ENCODE measurements around the gene NKX1-2.

The NKX1-2 gene

DNA sequence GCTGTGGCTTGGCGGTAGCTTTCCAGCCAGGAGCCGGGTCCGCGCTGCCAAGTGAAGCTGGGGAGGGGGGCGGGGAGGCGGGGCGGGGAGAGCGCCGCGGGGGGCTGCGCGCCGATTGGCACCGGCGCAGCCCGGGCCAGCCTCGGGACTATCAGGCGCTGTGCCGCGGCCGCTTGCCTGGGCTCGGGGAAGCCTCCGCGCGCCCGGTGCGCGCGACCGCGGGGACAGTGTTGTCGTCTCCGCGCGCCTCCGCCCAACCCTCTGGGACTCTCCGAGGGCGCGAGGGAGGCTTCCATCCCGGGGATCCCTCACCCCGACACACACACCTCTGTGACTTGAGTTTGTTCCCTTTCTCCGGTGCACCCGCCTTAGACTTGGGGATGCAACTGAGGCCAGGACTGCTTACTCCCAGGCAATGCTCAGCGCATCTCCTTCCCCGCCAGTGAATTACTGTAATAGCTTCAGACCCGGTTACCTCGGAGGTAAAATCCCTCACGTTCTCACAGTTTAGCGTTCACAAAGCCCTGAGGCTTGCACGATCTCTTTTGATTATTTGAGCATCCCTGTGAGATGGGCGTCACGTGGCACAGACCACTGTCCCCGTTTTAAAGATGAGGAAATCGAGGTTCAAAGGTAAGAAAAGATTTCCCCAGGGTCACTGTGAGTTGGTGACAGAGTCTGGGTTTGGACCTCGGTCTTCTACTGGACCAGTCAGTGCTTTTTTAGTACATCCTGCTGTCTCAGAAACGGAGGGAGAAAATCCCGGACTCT is at the start of gene NKX1-2:
TSS of gene NKX1-2 (minus strand) at position 24 of the 771 bp plus-strand sequence. CDS start 92 bp downstream, outside the sequence.
- no peak within 1 kb of the TSS for H2AFZ ChIP-seq (ENCODE audit: low read length)
- no peaks in the 10 kb centered on the region for H3K36me3 ChIP-seq (replicated peaks; ENCODE audit: insufficient read depth, low read length)
- H3K9ac ChIP-seq (ENCODE audit: low read length) = no peak within 1 kb of the TSS
- H3K9me2 ChIP-seq (replicated peaks; ENCODE audit: insufficient read depth, low read length) = no peaks in the 10 kb centered on the region
- TF ChIP-seq, protein P1, sequence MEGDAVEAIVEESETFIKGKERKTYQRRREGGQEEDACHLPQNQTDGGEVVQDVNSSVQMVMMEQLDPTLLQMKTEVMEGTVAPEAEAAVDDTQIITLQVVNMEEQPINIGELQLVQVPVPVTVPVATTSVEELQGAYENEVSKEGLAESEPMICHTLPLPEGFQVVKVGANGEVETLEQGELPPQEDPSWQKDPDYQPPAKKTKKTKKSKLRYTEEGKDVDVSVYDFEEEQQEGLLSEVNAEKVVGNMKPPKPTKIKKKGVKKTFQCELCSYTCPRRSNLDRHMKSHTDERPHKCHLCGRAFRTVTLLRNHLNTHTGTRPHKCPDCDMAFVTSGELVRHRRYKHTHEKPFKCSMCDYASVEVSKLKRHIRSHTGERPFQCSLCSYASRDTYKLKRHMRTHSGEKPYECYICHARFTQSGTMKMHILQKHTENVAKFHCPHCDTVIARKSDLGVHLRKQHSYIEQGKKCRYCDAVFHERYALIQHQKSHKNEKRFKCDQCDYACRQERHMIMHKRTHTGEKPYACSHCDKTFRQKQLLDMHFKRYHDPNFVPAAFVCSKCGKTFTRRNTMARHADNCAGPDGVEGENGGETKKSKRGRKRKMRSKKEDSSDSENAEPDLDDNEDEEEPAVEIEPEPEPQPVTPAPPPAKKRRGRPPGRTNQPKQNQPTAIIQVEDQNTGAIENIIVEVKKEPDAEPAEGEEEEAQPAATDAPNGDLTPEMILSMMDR (IDR thresholded peaks at IDR 0.05; ENCODE audit: low read length) = no peak
- TF ChIP-seq EZH2phosphoT487 (IDR thresholded peaks at IDR 0.05; ENCODE audit: low read length) (no peak), EZH2 (optimal IDR thresholded peaks at IDR 0.05; ENCODE audit: low read depth, low read length) (no peak)
- peaks cover 63% of the 10 kb centered on the region for H3K27me3 ChIP-seq (replicated peaks; ENCODE audit: insufficient read depth, low read length)
- H3K4me2 ChIP-seq (ENCODE audit: low read depth, low read length) = peak within 1 kb of the TSS; percentile 37; the same call in 1 of the 2 replicates
- no peak within 1 kb of the TSS for H3K27ac ChIP-seq (ENCODE audit: low read length)
- no peaks in the 10 kb centered on the region for H4K20me1 ChIP-seq (ENCODE audit: insufficient read depth, low read length)
- H3K4me1 ChIP-seq (ENCODE audit: low read length) = no peaks in the 10 kb centered on the region
- DNase-seq = no peak
- no peaks in the 10 kb centered on the region for H3F3A ChIP-seq (ENCODE audit: insufficient read depth, low read length)
- no peaks in the 10 kb centered on the region for H3K9me3 ChIP-seq (replicated peaks; ENCODE audit: insufficient read depth, low read length)
- H3K79me2 ChIP-seq (ENCODE audit: low read length) = no peaks in the 10 kb centered on the region
- peak within 1 kb of the TSS; percentile 7; the same call in 1 of the 2 replicates for H3K4me3 ChIP-seq (ENCODE audit: low read length)

DNA sequence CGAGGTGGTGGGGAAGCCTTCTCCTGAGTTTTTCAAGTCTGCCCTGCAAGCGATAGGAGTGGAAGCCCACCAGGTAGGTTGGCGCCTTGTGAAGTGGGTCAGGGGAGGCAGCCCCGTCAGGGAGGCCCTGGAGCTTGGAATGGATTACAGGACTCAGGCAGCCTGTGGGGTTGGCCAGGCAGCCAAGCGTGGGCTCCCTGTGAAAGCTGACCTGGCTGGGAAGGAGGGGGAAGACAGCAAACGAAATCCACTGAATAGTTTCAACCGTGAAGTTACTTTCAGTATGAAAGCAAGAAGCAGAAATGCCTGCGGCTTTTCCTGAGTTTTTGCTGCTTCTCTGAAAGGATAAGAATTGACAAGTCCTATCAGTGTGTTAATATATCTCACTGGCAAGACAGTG is 48.2 kb upstream of the NKX1-2 start:
- H3K9me3 ChIP-seq (replicated peaks; ENCODE audit: insufficient read depth, low read length) = no peaks in the 10 kb centered on the region
- no peaks in the 10 kb centered on the region for H3K79me2 ChIP-seq (ENCODE audit: low read length)
- no peaks in the 10 kb centered on the region for H3F3A ChIP-seq (ENCODE audit: insufficient read depth, low read length)
- DNase-seq = no peak
- H3K36me3 ChIP-seq (replicated peaks; ENCODE audit: insufficient read depth, low read length) = no peaks in the 10 kb centered on the region
- H3K27me3 ChIP-seq (replicated peaks; ENCODE audit: insufficient read depth, low read length) = no peaks in the 10 kb centered on the region
- H3K27ac ChIP-seq (ENCODE audit: low read length) = no peak overlapping the region
- no peak overlapping the region for H3K4me2 ChIP-seq (ENCODE audit: low read depth, low read length)
- TF ChIP-seq EZH2 (optimal IDR thresholded peaks at IDR 0.05; ENCODE audit: low read depth, low read length) (no peak), EZH2phosphoT487 (IDR thresholded peaks at IDR 0.05; ENCODE audit: low read length) (no peak)
- TF ChIP-seq, protein P1 (IDR thresholded peaks at IDR 0.05; ENCODE audit: low read length) = no peak
- no peaks in the 10 kb centered on the region for H3K9me2 ChIP-seq (replicated peaks; ENCODE audit: insufficient read depth, low read length)
- H3K4me3 ChIP-seq (ENCODE audit: low read length) = no peak overlapping the region
- no peak overlapping the region for H3K9ac ChIP-seq (ENCODE audit: low read length)
- H2AFZ ChIP-seq (ENCODE audit: low read length) = no peak overlapping the region
- H3K4me1 ChIP-seq (ENCODE audit: low read length) = no peaks in the 10 kb centered on the region
- no peaks in the 10 kb centered on the region for H4K20me1 ChIP-seq (ENCODE audit: insufficient read depth, low read length)

DNA sequence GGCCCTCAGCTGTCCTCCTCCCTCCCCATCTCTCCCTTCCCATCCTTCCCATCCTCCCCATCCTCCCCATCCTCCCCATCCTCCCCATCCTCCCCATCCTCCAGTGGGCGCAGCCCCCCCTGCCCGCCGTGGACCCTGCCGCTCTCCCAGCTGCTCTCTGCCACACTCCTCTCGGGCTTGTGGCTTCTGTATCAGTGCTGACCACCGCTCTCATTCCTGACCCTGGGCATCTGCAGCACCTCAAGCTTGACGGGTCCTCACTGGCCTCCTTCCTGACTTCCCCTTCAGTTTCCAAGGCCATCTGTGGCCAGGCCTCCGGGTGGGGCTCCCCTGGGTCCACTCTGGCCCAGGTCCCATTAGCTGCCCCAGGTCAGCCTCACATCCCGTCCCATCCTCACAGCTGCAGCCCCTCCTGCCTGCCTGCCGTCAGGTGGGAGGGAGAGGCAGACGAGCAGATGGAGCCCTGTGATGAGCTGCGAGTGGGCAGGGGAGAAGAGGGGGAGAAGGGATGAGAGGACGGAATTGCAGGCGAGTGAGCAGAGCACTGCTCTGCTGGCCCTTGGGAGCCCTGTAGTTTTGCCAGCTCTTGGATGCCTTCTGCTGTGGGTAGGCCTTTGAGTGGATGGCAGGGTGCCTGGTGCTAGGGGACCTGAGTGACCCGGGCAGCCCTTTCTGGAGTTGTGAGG is 47.5 kb upstream of the NKX1-2 start:
- Histone ChIP-seq H3K9me3 (replicated peaks; ENCODE audit: insufficient read depth, low read length) (no peaks in the 10 kb centered on the region), H3K9me2 (replicated peaks; ENCODE audit: insufficient read depth, low read length) (no peaks in the 10 kb centered on the region), H3K9ac (ENCODE audit: low read length) (no peak overlapping the region), H3K27me3 (replicated peaks; ENCODE audit: insufficient read depth, low read length) (no peaks in the 10 kb centered on the region), H2AFZ (ENCODE audit: low read length) (no peak overlapping the region), H3K79me2 (ENCODE audit: low read length) (no peaks in the 10 kb centered on the region), H3K36me3 (replicated peaks; ENCODE audit: insufficient read depth, low read length) (no peaks in the 10 kb centered on the region), H3K4me1 (ENCODE audit: low read length) (no peaks in the 10 kb centered on the region), H3K27ac (ENCODE audit: low read length) (no peak overlapping the region), H3K4me2 (ENCODE audit: low read depth, low read length) (no peak overlapping the region), H4K20me1 (ENCODE audit: insufficient read depth, low read length) (no peaks in the 10 kb centered on the region), H3F3A (ENCODE audit: insufficient read depth, low read length) (no peaks in the 10 kb centered on the region), H3K4me3 (ENCODE audit: low read length) (no peak overlapping the region)
- DNase-seq = no peak
- TF ChIP-seq, protein P1 (IDR thresholded peaks at IDR 0.05; ENCODE audit: low read length) = no peak
- TF ChIP-seq EZH2phosphoT487 (IDR thresholded peaks at IDR 0.05; ENCODE audit: low read length) = no peak
